BE2C (cell line): ENCODE measurements around the gene GTF3C4.

Source experiments
- DNase-seq: peaks from one replicate; pipeline ENCODE4 v3.0.0-alpha.2; 2020
- H3K27me3 ChIP-seq: fragments of 250-450 bp; sonication (Bioruptor Pico); 2 replicates; pipeline ENCODE4 v1.5.1; 2020; ENCODE audit warnings: mild to moderate bottlenecking
- H3K36me3 ChIP-seq: fragments of 250-450 bp; sonication (Bioruptor Pico); 2 replicates; pipeline ENCODE4 v1.5.1; 2020; ENCODE audit warnings: mild to moderate bottlenecking
- H3K4me1 ChIP-seq: fragments of 250-450 bp; sonication (Bioruptor Pico); 2 replicates; pipeline ENCODE4 v1.5.1; 2020
- H3K4me3 ChIP-seq: 2 replicates; pipeline ENCODE4 v1.5.1; 2011; ENCODE audit warnings: low read depth, low read length
- H3K9me3 ChIP-seq: fragments of 250-450 bp; sonication (Bioruptor Pico); 2 replicates; pipeline ENCODE4 v1.5.1; 2020
- TF ChIP-seq, protein P1 (sequence below): IDR thresholded peaks from 2 replicates; pipeline ENCODE4 v1.5.1; 2012; ENCODE audit warnings: mild to moderate bottlenecking, low read depth, low read length

GTF3C4 gene

DNA sequence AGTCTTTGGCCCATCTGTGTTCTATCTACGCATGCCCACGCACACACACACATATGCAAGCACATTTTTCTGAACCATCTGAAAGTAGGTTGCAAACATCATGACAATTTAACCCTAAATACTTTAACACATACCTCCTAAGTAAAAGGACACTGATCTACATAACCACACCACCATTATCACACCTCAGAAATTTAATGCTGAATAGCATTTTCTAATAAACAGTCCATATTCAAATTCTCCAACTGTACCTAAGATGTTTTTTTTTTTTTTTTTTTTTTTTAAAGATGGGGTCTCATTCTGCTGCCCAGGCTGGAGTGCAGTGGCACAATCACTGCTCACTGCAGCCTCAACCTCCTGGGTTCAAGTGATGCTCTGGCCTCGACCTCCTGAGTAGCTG is 35.9 kb upstream of the GTF3C4 start:
- TF ChIP-seq, protein P1, sequence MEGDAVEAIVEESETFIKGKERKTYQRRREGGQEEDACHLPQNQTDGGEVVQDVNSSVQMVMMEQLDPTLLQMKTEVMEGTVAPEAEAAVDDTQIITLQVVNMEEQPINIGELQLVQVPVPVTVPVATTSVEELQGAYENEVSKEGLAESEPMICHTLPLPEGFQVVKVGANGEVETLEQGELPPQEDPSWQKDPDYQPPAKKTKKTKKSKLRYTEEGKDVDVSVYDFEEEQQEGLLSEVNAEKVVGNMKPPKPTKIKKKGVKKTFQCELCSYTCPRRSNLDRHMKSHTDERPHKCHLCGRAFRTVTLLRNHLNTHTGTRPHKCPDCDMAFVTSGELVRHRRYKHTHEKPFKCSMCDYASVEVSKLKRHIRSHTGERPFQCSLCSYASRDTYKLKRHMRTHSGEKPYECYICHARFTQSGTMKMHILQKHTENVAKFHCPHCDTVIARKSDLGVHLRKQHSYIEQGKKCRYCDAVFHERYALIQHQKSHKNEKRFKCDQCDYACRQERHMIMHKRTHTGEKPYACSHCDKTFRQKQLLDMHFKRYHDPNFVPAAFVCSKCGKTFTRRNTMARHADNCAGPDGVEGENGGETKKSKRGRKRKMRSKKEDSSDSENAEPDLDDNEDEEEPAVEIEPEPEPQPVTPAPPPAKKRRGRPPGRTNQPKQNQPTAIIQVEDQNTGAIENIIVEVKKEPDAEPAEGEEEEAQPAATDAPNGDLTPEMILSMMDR, result no peak
- Histone ChIP-seq H3K9me3 (no peaks in the 10 kb centered on the region), H3K4me1 (no peaks in the 10 kb centered on the region; the same call in 1 of the 2 replicates), H3K4me3 (no peak overlapping the region), H3K36me3 (peaks cover 53% of the 10 kb centered on the region), H3K27me3 (no peaks in the 10 kb centered on the region)
- DNase-seq, result no peak

DNA sequence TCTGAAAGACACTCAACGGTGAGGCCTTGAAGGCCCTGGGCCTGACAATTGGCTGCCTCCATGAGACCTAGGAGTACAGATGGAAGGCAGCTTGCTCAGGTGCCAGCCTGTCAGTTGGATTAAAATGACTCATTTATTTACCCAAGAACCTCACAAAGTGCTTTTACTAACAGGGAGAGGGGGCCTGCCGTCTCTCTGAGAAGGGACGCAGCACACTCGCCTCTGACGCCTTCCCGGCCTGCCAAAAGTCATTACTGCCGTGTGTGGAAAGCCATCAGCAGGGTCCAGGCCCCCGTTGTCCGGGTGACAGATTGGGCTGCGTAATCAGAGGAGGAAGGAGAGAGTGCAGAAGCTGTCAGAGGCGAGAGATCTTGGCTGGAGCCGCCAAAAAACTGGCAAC is 32.9 kb upstream of the GTF3C4 start:
- no peaks in the 10 kb centered on the region for H3K9me3 ChIP-seq
- no peaks in the 10 kb centered on the region for H3K27me3 ChIP-seq
- H3K4me1 ChIP-seq, result no peaks in the 10 kb centered on the region
- H3K36me3 ChIP-seq, result peaks cover 57% of the 10 kb centered on the region
- TF ChIP-seq, protein P1, result no peak
- DNase-seq, result no peak
- no peak overlapping the region for H3K4me3 ChIP-seq

GRCh38 chr9:132637801-132638200 is 32.5 kb upstream of the GTF3C4 start:
- TF ChIP-seq, protein P1, result no peak
- H3K9me3 ChIP-seq, result no peaks in the 10 kb centered on the region
- H3K4me3 ChIP-seq, result no peak overlapping the region
- H3K27me3 ChIP-seq, result no peaks in the 10 kb centered on the region
- DNase-seq, result no peak
- peaks cover 57% of the 10 kb centered on the region for H3K36me3 ChIP-seq
- no peaks in the 10 kb centered on the region for H3K4me1 ChIP-seq

- no peak for DNase-seq
- TF ChIP-seq, protein P1, result no peak
- peaks cover 62% of the 10 kb centered on the region for H3K36me3 ChIP-seq
These were observed 32.0 kb upstream of the GTF3C4 start for GRCh38 chr9:132638240-132638639.

GRCh38 chr9:132639322-132639721 is 30.9 kb upstream of the GTF3C4 start:
- no peaks in the 10 kb centered on the region for H3K4me1 ChIP-seq
- H3K36me3 ChIP-seq, result peaks cover 71% of the 10 kb centered on the region
- TF ChIP-seq, protein P1, result no peak
- H3K9me3 ChIP-seq, result no peaks in the 10 kb centered on the region
- no peaks in the 10 kb centered on the region for H3K27me3 ChIP-seq
- DNase-seq, result no peak
- H3K4me3 ChIP-seq, result no peak overlapping the region

More at GRCh38 chr9:132638240-132638639, 32.0 kb upstream of the GTF3C4 start:
- H3K9me3 ChIP-seq, result no peaks in the 10 kb centered on the region
- no peak overlapping the region for H3K4me3 ChIP-seq
- H3K4me1 ChIP-seq, result no peaks in the 10 kb centered on the region
- H3K27me3 ChIP-seq, result no peaks in the 10 kb centered on the region

DNA sequence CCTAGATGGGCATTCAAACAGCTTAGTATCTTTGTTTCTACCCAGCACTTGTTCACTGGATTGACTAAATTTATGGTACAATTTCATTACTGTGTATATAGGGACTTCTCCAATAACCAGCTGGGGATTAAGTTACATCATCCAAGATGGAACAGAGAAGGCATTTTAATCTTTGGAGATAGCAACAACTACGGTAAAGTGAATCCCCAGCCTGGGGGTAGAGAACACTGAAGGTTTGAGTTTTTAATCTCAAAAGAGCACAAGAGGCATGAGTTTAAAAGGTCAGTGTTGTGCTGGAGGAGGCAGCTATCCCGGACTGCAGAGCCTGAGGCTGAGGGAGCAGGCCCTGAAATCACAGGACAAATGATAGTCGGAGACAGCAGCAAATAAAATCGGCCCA is 29.0 kb upstream of the GTF3C4 start:
- H3K27me3 ChIP-seq, result no peaks in the 10 kb centered on the region
- no peak for DNase-seq
- H3K36me3 ChIP-seq, result peaks cover 90% of the 10 kb centered on the region
- TF ChIP-seq, protein P1, result no peak
- no peak overlapping the region for H3K4me3 ChIP-seq
- no peaks in the 10 kb centered on the region for H3K4me1 ChIP-seq
- H3K9me3 ChIP-seq, result no peaks in the 10 kb centered on the region
